Activated CD4-positive, alpha-beta T cell treated with anti-CD3 and anti-CD28 coated beads for 36 hours (primary cell): ENCODE measurements around the gene PRDM5. TPM values are rescaled to one million over a fixed set of nuclear protein-coding genes. Genes with fewer than 3 reads are reported as not detected.

Source experiments
- ATAC-seq: fragments of 200-7000 bp; cut with Tn5 transposase; one replicate; pipeline ENCODE4 v1.10.0; 2021; ENCODE audit warnings: mild to moderate bottlenecking, moderate library complexity
- CTCF ChIA-PET: fragments of 350-600 bp; sonication (Branson Sonifier 250); formaldehyde crosslinking; loops from one replicate; lab custom pipeline; 2021; ENCODE audit warnings: antibody characterized with exemption; lab: Charles Lee
- POLR2A ChIA-PET: fragments of 350-600 bp; sonication (Branson Sonifier 250); formaldehyde crosslinking; loops from one replicate; lab custom pipeline; 2021; ENCODE audit warnings: antibody characterized with exemption, inconsistent platforms; lab: Charles Lee
- DNase-seq: peaks from one replicate; pipeline ENCODE4 v3.0.0-alpha.2; 2020
- H3K27ac Mint-ChIP-seq: one replicate; pipeline ENCODE4 v1.8.0; 2021; ENCODE audit warnings: mixed read lengths
- H3K27me3 Mint-ChIP-seq: one replicate; pipeline ENCODE4 v1.8.0; 2021; ENCODE audit warnings: mixed read lengths
- H3K36me3 Mint-ChIP-seq: one replicate; pipeline ENCODE4 v1.8.0; 2021; ENCODE audit warnings: low read depth, mixed read lengths
- H3K4me1 Mint-ChIP-seq: one replicate; pipeline ENCODE4 v1.8.0; 2021; ENCODE audit warnings: mixed read lengths
- H3K4me3 Mint-ChIP-seq: one replicate; pipeline ENCODE4 v1.8.0; 2021; ENCODE audit warnings: mild to moderate bottlenecking, moderate library complexity, mixed read lengths
- H3K9me3 Mint-ChIP-seq: one replicate; pipeline ENCODE4 v1.8.0; 2021; ENCODE audit warnings: low read depth, mixed read lengths
- intact Hi-C, 2 experiments: fragments of 100-400 bp; cut with DNase I in 1 of 2; cut with micrococcal nuclease in 1 of 2; formaldehyde crosslinking; loops; one replicate each; pipeline versions ENCODE4 v1.14.2 to v1.15.1; 2022 to 2024; cut with DNase I, micrococcal nuclease
- total RNA-seq, 2 experiments: library from RNA; stranded (reverse); gene quantifications; one replicate each; pipeline ENCODE4 v1.2.3, GENCODE V29; 2021

The PRDM5 gene
- under 1 TPM in 1 of 2 experiments, not detected in 1; 0.05 TPM for total RNA-seq

- Mint-ChIP-seq H3K27ac (peak within 1 kb of the TSS; percentile 28), H3K36me3 (no peaks in the 10 kb centered on the region), H3K27me3 (peaks cover 30% of the 10 kb centered on the region), H3K4me1 (peaks cover 17% of the 10 kb centered on the region), H3K9me3 (no peaks in the 10 kb centered on the region), H3K4me3 (peak within 1 kb of the TSS; percentile 74)
- DNase-seq (peak; percentile 49), ATAC-seq (peak; percentile 68)
- ChIA-PET POLR2A (no interaction called here), CTCF (no interaction called here)
- intact Hi-C loops, result loop anchor here (1.0 to 10.0 kb wide), 6 partner anchors 30 to 174 kb away; partner anchors contain the start of gene NDNF (in 1 of the 2)
These were observed at the start of gene PRDM5 for GRCh38 chr4:120922381-120923206. Gene PRDM5 (minus strand): TSS chr4:120922726. CDS start chr4:120922608, 118 bp downstream.

- Mint-ChIP-seq H3K36me3 (no peaks in the 10 kb centered on the region), H3K27ac (no peak overlapping the region), H3K4me1 (peaks cover 5% of the 10 kb centered on the region), H3K27me3 (peaks cover 3% of the 10 kb centered on the region), H3K9me3 (no peaks in the 10 kb centered on the region), H3K4me3 (no peak overlapping the region)
- DNase-seq (no peak), ATAC-seq (no peak)
- intact Hi-C loops, result loop anchor here in 1 of 2 experiments (10.0 kb wide), 1 partner anchor 817 kb away; no protein-coding TSS in a partner anchor
- CTCF ChIA-PET, result interaction anchor here (1.0 kb wide), 1 partner anchor 56 kb away, joined by 3 read pairs; no protein-coding TSS in a partner anchor
- POLR2A ChIA-PET, result interaction anchor here (0.6 kb wide), 1 partner anchor 697 kb away, joined by 3 read pairs; no protein-coding TSS in a partner anchor
These were observed 49.4 kb upstream of the PRDM5 start for GRCh38 chr4:120971884-120972283.

GRCh38 chr4:120965938-120966337 lies 43.4 kb upstream of the PRDM5 start:
- intact Hi-C loops, result no loop called here
- H3K4me1 Mint-ChIP-seq, result no peaks in the 10 kb centered on the region
- H3K27ac Mint-ChIP-seq, result no peak overlapping the region
- H3K27me3 Mint-ChIP-seq, result peaks cover 8% of the 10 kb centered on the region
- ChIA-PET POLR2A (no interaction called here), CTCF (no interaction called here)
- no peaks in the 10 kb centered on the region for H3K9me3 Mint-ChIP-seq
- H3K36me3 Mint-ChIP-seq, result no peaks in the 10 kb centered on the region
- ATAC-seq (no peak), DNase-seq (no peak)
- H3K4me3 Mint-ChIP-seq, result no peak overlapping the region

GRCh38 chr4:120964596-120964995 lies 42.1 kb upstream of the PRDM5 start:
- ChIA-PET CTCF (no interaction called here), POLR2A (no interaction called here)
- Mint-ChIP-seq H3K9me3 (no peaks in the 10 kb centered on the region), H3K27me3 (peaks cover 8% of the 10 kb centered on the region), H3K4me3 (no peak overlapping the region), H3K36me3 (no peaks in the 10 kb centered on the region), H3K27ac (no peak overlapping the region), H3K4me1 (no peaks in the 10 kb centered on the region)
- intact Hi-C loops, result no loop called here
- ATAC-seq (no peak), DNase-seq (no peak)

- Mint-ChIP-seq H3K4me1 (no peaks in the 10 kb centered on the region), H3K36me3 (no peaks in the 10 kb centered on the region), H3K4me3 (no peak overlapping the region), H3K27ac (no peak overlapping the region), H3K9me3 (no peaks in the 10 kb centered on the region), H3K27me3 (peaks cover 5% of the 10 kb centered on the region)
- POLR2A ChIA-PET, result no interaction called here
- intact Hi-C loops, result no loop called here
- CTCF ChIA-PET, result no interaction called here
- DNase-seq (no peak), ATAC-seq (no peak)
These were observed 40.9 kb upstream of the PRDM5 start for GRCh38 chr4:120963449-120963848.

- ChIA-PET CTCF (interaction anchor here (0.7 kb wide), 1 partner anchor 567 kb away, joined by 3 read pairs; no protein-coding TSS in a partner anchor), POLR2A (no interaction called here)
- Mint-ChIP-seq H3K27ac (no peak overlapping the region), H3K27me3 (peaks cover 5% of the 10 kb centered on the region), H3K4me3 (no peak overlapping the region), H3K4me1 (no peaks in the 10 kb centered on the region), H3K9me3 (no peaks in the 10 kb centered on the region), H3K36me3 (no peaks in the 10 kb centered on the region)
- DNase-seq, result no peak
- intact Hi-C loops, result no loop called here
- ATAC-seq, result no peak
These were observed 38.2 kb upstream of the PRDM5 start for GRCh38 chr4:120960656-120961267.

GRCh38 chr4:120948382-120948781 lies 25.9 kb upstream of the PRDM5 start:
- Mint-ChIP-seq H3K4me3 (no peak overlapping the region), H3K9me3 (peaks cover 18% of the 10 kb centered on the region), H3K27ac (no peak overlapping the region), H3K4me1 (no peaks in the 10 kb centered on the region), H3K36me3 (no peaks in the 10 kb centered on the region), H3K27me3 (peaks cover 4% of the 10 kb centered on the region)
- intact Hi-C loops, result no loop called here
- DNase-seq, result no peak
- no peak for ATAC-seq
- POLR2A ChIA-PET, result no interaction called here
- CTCF ChIA-PET, result no interaction called here

- Mint-ChIP-seq H3K9me3 (peaks cover 9% of the 10 kb centered on the region), H3K4me1 (no peaks in the 10 kb centered on the region), H3K27me3 (peaks cover 5% of the 10 kb centered on the region), H3K4me3 (no peak overlapping the region), H3K27ac (no peak overlapping the region), H3K36me3 (no peaks in the 10 kb centered on the region)
- no peak for DNase-seq
- POLR2A ChIA-PET, result no interaction called here
- CTCF ChIA-PET, result no interaction called here
- no peak for ATAC-seq
- intact Hi-C loops, result no loop called here
These were observed 20.2 kb upstream of the PRDM5 start for GRCh38 chr4:120942776-120943175.

- no peaks in the 10 kb centered on the region for H3K4me1 Mint-ChIP-seq
- H3K27ac Mint-ChIP-seq, result no peak overlapping the region
- intact Hi-C loops, result no loop called here
- CTCF ChIA-PET, result no interaction called here
- ATAC-seq (no peak), DNase-seq (no peak)
- no peak overlapping the region for H3K4me3 Mint-ChIP-seq
- H3K27me3 Mint-ChIP-seq, result peaks cover 7% of the 10 kb centered on the region
- H3K9me3 Mint-ChIP-seq, result peaks cover 3% of the 10 kb centered on the region
- POLR2A ChIA-PET, result no interaction called here
- no peaks in the 10 kb centered on the region for H3K36me3 Mint-ChIP-seq
These were observed 18.0 kb upstream of the PRDM5 start for GRCh38 chr4:120940547-120940946.

GRCh38 chr4:120939693-120940092 lies 17.2 kb upstream of the PRDM5 start:
- Mint-ChIP-seq H3K27me3 (peaks cover 9% of the 10 kb centered on the region), H3K9me3 (peaks cover 3% of the 10 kb centered on the region), H3K36me3 (no peaks in the 10 kb centered on the region), H3K4me1 (no peaks in the 10 kb centered on the region), H3K4me3 (no peak overlapping the region), H3K27ac (no peak overlapping the region)
- intact Hi-C loops, result no loop called here
- ChIA-PET CTCF (no interaction called here), POLR2A (no interaction called here)
- ATAC-seq (no peak), DNase-seq (no peak)

GRCh38 chr4:120929847-120930246 lies 7.3 kb upstream of the PRDM5 start:
- no peak for ATAC-seq
- Mint-ChIP-seq H3K9me3 (no peaks in the 10 kb centered on the region), H3K27me3 (peaks cover 14% of the 10 kb centered on the region), H3K36me3 (no peaks in the 10 kb centered on the region), H3K4me1 (no peaks in the 10 kb centered on the region), H3K4me3 (no peak overlapping the region), H3K27ac (no peak overlapping the region)
- no peak for DNase-seq
- ChIA-PET CTCF (interaction anchor here (0.6 kb wide), 1 partner anchor 34 kb away, joined by 3 read pairs; no protein-coding TSS in a partner anchor), POLR2A (no interaction called here)
- intact Hi-C loops, result loop anchor here in 1 of 2 experiments (10.0 kb wide), 1 partner anchor 145 kb away; the partner anchor contains the start of gene NDNF
